Jurkat, Clone E6-1 (cell line): ENCODE measurements around the gene HTT.

ENCODE experiments used
- DNase-seq: peaks from one replicate; pipeline ENCODE4 v3.0.0-alpha.2; 2011; ENCODE audit warnings: low read depth, low spot score
- H3K4me3 ChIP-seq: 2 replicates; pipeline ENCODE4 v1.5.1; 2011; ENCODE audit warnings: mild to moderate bottlenecking, low read length, control low read depth, moderate library complexity

Gene HTT

DNA sequence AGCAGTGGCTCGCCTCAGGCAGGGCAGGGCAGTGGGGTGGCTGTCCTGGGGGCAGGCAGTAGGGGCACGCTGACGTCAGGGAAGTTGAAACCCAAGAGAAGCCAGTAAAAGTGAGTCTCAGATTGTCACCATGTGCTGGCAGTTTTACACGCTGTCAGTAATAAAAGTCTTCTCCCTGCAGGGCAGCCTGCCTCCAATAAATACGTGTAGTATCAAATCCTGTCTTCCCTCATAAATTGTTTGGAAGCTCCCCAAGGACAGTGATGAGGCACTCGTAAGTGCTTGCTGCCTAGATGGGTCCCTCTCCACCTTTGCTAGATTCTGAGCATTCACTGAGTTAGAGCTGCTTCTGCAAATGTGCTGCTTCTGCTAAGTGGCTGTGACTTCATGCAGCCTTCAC lies 113.6 kb downstream of the HTT start:
- H3K4me3 ChIP-seq, result no peak overlapping the region
- no peak for DNase-seq

GRCh38 chr4:3189459-3189858 lies 115.0 kb downstream of the HTT start:
- no peak for DNase-seq
- H3K4me3 ChIP-seq, result no peak overlapping the region

GRCh38 chr4:3190549-3190948 lies 116.1 kb downstream of the HTT start:
- no peak overlapping the region for H3K4me3 ChIP-seq
- no peak for DNase-seq

DNA sequence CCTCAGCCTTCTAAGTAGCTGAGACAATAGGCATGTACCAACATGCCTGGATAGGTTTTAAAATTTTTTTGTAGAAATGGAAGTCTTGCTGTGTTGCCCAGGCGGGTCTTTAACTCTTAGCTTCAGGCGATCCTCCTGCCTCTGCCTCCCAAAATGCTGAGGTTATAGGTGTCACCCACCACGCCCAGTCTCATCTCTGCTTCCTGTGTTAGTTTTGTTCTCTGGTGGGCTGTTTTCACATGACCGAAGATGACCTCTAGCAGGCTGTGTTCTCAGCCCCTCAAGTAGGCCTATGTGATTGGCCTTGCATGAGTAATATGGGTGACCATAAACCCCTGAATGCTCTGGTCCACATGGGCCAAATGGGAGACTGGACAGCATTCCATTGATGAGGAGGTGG lies 117.7 kb downstream of the HTT start:
- no peak overlapping the region for H3K4me3 ChIP-seq
- no peak for DNase-seq

GRCh38 chr4:3192827-3193226 lies 118.3 kb downstream of the HTT start:
- no peak overlapping the region for H3K4me3 ChIP-seq
- DNase-seq, result no peak

DNA sequence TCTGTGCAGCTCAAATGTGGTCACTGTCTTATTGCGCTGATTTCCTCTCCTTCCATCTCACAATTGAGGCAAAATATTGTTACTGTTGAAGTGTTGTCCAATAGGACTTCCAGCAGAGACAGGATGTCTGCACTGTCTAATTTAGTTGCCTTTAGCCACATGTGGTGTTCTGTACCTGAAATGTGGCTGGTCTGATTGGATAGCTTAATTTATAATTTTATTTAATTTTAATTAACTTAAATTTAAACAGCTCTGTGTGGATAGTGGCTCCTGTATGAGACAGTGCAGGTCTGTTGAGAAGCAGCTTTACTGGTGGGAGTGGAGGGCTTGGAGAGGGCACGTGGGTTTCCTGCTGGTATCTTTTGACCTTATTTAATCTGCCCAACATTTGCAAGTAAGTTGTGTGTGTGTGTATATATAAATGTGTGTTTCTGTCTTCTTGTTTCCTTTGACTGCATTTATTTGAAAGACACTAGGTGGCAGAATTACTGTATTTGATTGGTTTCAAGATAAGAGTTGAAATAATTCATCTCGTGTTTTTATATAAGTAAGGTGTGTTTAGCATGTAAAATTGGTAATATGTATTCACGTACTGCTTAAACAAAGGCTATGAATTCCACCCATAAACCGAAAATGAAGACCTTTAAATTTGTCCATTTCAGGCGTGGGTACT lies 119.2 kb downstream of the HTT start:
- no peak overlapping the region for H3K4me3 ChIP-seq
- peak; percentile 50 for DNase-seq

- H3K4me3 ChIP-seq, result no peak overlapping the region
- peak; percentile 66 for DNase-seq
These were observed 122.3 kb downstream of the HTT start for GRCh38 chr4:3196670-3197359.

DNA sequence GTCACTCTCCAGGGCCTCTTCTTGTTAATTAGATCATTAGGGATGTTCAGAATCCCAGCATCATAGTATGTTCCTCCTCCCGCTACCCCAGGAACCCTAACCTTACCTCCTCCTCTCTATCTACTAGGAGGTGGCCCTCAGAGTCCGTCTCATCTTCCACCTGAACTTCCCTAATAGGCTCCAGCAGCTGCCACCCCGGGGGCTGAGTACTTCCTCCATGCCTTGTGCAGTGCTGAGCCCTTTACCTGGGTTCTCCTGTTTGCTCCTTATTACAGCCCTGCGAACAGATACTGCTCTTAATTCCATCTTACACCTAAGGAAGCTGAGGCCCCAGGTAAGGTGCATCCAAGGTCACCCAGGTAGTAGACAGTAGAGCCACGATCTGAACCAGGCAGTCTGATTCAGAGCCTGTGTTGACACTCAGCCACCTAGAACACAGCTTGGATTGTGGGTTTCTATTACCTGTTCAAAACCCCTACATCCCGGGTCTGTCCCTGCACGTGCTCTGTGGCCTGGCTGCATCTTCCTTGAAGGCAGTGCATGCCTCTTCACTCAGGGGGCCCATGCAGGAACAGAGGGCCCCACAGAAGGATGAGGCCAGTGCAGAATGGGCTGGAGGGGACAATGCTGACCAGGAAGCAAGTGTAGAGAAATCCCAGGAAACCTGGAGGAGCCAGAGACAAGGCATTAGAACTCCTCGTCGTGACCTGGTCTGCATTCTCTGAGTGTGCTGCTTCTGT lies 123.1 kb downstream of the HTT start:
- no peak for DNase-seq
- H3K4me3 ChIP-seq, result no peak overlapping the region

DNA sequence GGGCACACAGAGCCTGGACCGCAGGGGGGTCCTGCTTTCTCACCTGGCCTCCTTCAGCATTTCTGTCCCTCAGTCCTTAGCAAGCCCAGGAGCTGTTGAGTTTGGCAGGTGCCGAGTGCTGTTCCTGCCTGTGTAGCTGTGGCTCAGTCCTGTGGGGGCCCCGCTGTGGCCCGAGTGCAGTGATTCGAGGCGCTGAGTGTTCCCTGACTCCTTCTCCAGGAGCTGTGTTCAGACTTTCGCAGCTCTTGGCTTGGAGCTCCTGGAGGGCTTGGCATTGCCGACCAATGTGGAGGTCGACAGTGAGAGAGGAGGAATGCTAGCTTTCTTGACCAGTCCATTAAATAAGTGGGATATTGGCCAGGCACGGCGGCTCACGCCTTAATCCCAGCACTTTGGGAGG lies 124.4 kb downstream of the HTT start:
- H3K4me3 ChIP-seq, result no peak overlapping the region
- DNase-seq, result no peak

- no peak overlapping the region for H3K4me3 ChIP-seq
- DNase-seq, result no peak
These were observed 125.4 kb downstream of the HTT start for GRCh38 chr4:3199653-3200422.

GRCh38 chr4:3200423-3201090 lies 126.1 kb downstream of the HTT start:
- DNase-seq, result no peak
- no peak overlapping the region for H3K4me3 ChIP-seq

- DNase-seq, result peak; percentile 98
- peak overlapping the region; percentile 40 for H3K4me3 ChIP-seq
These were observed 127.5 kb downstream of the HTT start for GRCh38 chr4:3201718-3202702.

- H3K4me3 ChIP-seq, result peak overlapping the region; percentile 17
- peak; percentile 47 for DNase-seq
These were observed 128.6 kb downstream of the HTT start for GRCh38 chr4:3202836-3203820.

- DNase-seq, result no peak
- no peak overlapping the region for H3K4me3 ChIP-seq
These were observed 129.5 kb downstream of the HTT start for GRCh38 chr4:3203971-3204431.

DNA sequence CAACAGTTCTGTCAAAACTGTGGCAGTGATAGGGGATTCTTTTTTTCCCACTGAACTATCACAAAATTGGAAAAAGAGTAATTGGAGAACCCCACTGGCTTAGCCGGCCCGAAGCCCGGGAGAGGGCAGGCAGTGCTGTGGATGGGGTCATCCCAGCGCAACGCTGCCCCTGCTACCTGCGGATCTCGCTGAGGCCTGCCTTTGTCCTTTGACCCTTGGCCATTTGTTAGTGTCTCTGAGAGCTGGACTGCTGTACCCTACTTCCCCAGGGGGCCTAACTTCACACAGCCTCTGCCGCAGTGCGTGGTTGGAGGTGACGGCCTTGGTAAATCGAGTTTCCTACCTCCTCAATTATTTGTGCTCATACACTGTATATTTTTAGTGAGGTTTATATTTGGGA lies 131.5 kb downstream of the HTT start:
- no peak for DNase-seq
- H3K4me3 ChIP-seq, result no peak overlapping the region

GRCh38 chr4:3206439-3207100 lies 132.1 kb downstream of the HTT start:
- no peak overlapping the region for H3K4me3 ChIP-seq
- DNase-seq, result no peak
